BE2C (cell line): Measurements from ENCODE around the gene PKP2.
"Not testable (repeated sequence)": the region's sequence is repeated elsewhere in the genome, so short reads cannot be mapped to it uniquely, and the experiment has no call there.

Source experiments
- DNase-seq: peaks from one replicate; pipeline ENCODE4 v3.0.0-alpha.2; 2020
- H3K27me3 ChIP-seq: fragments of 250-450 bp; sonication (Bioruptor Pico); 2 replicates; pipeline ENCODE4 v1.5.1; 2020; ENCODE audit warnings: mild to moderate bottlenecking
- H3K36me3 ChIP-seq: fragments of 250-450 bp; sonication (Bioruptor Pico); 2 replicates; pipeline ENCODE4 v1.5.1; 2020; ENCODE audit warnings: mild to moderate bottlenecking
- H3K4me1 ChIP-seq: fragments of 250-450 bp; sonication (Bioruptor Pico); 2 replicates; pipeline ENCODE4 v1.5.1; 2020
- H3K4me3 ChIP-seq: 2 replicates; pipeline ENCODE4 v1.5.1; 2011; ENCODE audit warnings: low read depth, low read length
- H3K9me3 ChIP-seq: fragments of 250-450 bp; sonication (Bioruptor Pico); 2 replicates; pipeline ENCODE4 v1.5.1; 2020
- TF ChIP-seq, protein P1 (sequence below): IDR thresholded peaks from 2 replicates; pipeline ENCODE4 v1.5.1; 2012; ENCODE audit warnings: mild to moderate bottlenecking, low read depth, low read length

PKP2 gene

DNA sequence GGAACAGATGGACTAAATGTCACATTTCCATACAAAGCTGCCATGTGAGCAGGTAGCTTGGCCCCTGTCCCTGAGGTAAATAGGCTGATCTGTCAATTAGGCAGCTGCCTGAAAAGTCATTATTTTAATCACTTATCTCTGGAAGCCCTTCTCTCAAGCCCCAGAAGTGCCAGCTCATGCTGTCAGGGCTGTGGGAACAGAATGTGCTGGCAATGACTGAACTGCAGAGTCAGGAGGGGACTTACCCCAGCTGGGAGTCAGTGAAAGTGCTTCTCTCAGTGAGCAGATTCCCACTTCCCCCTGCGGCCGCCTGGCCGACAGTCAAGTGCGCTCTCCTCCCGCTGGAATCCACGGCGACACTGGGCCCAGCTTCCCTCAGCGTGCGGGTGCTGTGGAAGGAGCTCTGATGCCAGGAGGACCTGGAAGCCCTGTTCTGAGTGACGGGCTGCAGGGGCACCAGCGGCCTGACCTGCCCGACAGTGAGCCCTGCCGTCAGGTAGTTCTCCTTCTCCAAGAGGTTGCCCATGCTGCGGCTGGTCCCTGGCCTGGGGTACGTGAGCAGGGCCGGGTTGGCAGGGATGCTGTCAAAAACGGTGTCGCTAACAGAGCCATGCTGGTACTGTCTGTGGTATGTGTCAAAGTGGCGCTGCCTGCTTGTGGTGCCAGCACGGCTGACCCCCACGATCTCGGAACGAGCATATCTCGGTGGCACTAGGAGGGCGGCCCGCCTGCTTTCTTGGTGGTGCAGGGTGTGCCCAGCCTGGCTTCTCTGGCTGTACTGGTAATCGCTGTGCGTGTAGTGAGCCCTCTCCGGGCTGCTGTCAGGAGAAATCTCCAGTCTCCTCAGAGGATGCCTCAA lies 18.7 kb downstream of the PKP2 start:
- TF ChIP-seq, protein P1, sequence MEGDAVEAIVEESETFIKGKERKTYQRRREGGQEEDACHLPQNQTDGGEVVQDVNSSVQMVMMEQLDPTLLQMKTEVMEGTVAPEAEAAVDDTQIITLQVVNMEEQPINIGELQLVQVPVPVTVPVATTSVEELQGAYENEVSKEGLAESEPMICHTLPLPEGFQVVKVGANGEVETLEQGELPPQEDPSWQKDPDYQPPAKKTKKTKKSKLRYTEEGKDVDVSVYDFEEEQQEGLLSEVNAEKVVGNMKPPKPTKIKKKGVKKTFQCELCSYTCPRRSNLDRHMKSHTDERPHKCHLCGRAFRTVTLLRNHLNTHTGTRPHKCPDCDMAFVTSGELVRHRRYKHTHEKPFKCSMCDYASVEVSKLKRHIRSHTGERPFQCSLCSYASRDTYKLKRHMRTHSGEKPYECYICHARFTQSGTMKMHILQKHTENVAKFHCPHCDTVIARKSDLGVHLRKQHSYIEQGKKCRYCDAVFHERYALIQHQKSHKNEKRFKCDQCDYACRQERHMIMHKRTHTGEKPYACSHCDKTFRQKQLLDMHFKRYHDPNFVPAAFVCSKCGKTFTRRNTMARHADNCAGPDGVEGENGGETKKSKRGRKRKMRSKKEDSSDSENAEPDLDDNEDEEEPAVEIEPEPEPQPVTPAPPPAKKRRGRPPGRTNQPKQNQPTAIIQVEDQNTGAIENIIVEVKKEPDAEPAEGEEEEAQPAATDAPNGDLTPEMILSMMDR: no peak
- Histone ChIP-seq H3K27me3 (no peaks in the 10 kb centered on the region), H3K4me3 (no peak overlapping the region), H3K9me3 (no peaks in the 10 kb centered on the region), H3K36me3 (no peaks in the 10 kb centered on the region), H3K4me1 (no peaks in the 10 kb centered on the region)
- peak; percentile 14 for DNase-seq

DNA sequence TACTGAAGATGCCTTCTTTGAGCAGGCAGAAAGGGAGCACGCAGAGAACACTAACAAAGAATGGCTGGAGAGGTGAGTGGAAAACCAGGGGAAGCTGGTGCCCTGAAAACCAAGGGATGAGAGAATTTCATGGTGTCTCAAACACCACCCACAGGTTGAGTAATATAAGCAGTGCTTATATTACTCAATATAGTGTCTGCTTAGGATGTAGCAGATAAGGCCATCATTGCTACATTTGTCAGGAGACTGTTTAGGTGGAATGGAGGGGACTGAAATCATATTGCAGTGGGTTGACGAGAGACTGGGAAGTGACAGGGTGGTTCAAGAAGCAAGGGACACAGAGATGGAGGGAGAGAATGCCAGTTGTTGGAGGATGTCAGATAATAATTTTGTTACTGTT lies 20.6 kb downstream of the PKP2 start:
- Histone ChIP-seq H3K9me3 (no peaks in the 10 kb centered on the region), H3K27me3 (no peaks in the 10 kb centered on the region), H3K36me3 (no peaks in the 10 kb centered on the region), H3K4me3 (no peak overlapping the region), H3K4me1 (no peaks in the 10 kb centered on the region)
- no peak for DNase-seq
- TF ChIP-seq, protein P1: no peak

DNA sequence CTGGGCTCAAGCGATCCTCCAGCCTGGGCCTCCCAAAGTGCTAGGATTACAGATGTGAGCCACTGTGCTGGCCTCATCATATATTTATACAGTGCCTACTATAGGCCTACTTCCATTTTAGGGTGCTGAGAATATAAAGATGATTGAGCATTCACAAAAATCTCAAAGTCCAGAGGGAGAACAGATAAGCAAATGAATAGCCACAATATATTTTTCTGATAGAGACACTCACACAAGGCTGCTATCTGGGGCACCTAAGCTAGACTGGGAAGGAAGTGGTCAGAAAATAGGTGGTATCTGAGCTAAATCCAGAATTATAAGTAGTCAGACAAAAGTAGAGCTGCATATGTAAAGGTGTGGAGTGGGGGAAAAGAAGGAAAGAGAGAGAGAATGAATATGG lies 21.6 kb downstream of the PKP2 start:
- Histone ChIP-seq H3K4me3 (no peak overlapping the region), H3K9me3 (no peaks in the 10 kb centered on the region), H3K36me3 (no peaks in the 10 kb centered on the region), H3K27me3 (no peaks in the 10 kb centered on the region), H3K4me1 (no peaks in the 10 kb centered on the region)
- TF ChIP-seq, protein P1: no peak
- no peak for DNase-seq

DNA sequence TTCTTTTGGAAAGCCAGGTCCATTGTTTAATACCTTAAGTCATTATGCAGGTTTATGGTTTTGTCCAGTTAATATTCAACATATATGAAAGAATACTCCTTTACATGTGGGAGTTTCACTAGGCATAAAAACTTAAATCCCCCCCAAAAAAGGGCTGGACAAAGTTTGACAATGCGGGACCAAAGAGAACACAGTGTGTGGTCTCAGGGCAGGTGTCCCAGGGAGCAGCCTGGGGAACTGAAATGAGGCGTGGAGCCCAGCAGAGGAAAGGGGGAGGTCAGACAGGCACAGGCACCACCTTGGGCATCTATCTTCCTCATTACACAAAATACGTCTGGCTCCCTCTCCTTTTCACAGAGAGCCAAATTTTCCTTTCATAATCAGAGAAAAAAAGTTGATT lies 22.5 kb downstream of the PKP2 start:
- no peaks in the 10 kb centered on the region for H3K27me3 ChIP-seq
- no peaks in the 10 kb centered on the region for H3K4me1 ChIP-seq
- TF ChIP-seq, protein P1: no peak
- H3K9me3 ChIP-seq: no peaks in the 10 kb centered on the region
- no peak for DNase-seq
- H3K36me3 ChIP-seq: no peaks in the 10 kb centered on the region
- H3K4me3 ChIP-seq: no peak overlapping the region

DNA sequence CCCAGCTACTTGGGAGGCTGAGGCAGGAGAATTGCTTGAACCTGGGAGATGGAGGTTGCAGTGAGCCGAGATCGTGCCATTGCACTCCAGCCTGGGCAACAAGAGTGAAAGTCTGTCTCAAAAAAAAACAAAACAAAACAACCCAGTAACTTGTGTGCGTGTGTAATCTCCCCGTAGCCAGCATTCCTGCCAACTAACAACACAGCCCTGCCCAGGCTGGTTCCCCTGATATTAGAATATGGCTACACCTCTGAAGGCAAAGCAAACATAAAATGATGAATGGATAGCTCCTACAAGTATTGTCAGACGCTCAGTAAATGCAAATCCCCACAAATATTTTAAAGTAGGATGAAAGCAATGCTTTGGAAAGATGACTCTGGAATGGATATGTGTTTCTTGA lies 24.2 kb downstream of the PKP2 start:
- H3K9me3 ChIP-seq, H3K36me3 ChIP-seq, H3K4me1 ChIP-seq, H3K27me3 ChIP-seq, DNase-seq, H3K4me3 ChIP-seq: not testable (repeated sequence)

DNA sequence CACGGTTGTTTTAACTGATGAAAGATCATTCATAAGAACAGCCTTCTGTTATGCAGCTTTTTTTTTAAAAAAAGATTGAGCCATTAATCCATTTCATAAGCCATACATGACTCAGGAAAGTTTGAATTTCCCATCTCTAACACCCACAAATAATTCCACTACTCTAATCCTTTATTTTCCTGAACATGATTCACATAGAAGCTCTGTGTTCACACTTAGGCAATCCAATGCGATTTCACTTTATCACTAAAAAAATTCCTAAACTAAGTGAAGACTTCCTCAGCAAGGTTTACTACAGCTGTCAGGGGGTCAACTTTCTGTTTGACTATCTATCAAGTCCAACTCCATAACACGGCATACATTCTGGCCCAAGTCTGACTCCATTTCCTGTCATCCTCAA lies 25.9 kb downstream of the PKP2 start:
- TF ChIP-seq, protein P1: no peak

More for the DNA sequence above, 25.9 kb downstream of the PKP2 start:
- H3K36me3 ChIP-seq: no peaks in the 10 kb centered on the region
- H3K4me1 ChIP-seq: no peaks in the 10 kb centered on the region
- DNase-seq: no peak
- no peaks in the 10 kb centered on the region for H3K27me3 ChIP-seq
- no peak overlapping the region for H3K4me3 ChIP-seq
- H3K9me3 ChIP-seq: no peaks in the 10 kb centered on the region
